SK-N-SH treated with all-trans-retinoic acid at 6 μM for 48 hours (cell line): ENCODE data around the gene ADAMTSL3.

ENCODE experiments used
- ARNTL ChIP-seq: fragments of 450-650 bp; formaldehyde crosslinking; IDR thresholded peaks from 2 replicates; pipeline ENCODE4 v1.5.0; 2020; ENCODE audit warnings: low read depth, mild to moderate bottlenecking, moderate library complexity, borderline replicate concordance
- BACH2 ChIP-seq: fragments of 250-450 bp; sonication (Bioruptor Pico); IDR thresholded peaks from 2 replicates; pipeline ENCODE4 v1.9.0; 2021; ENCODE audit warnings: mild to moderate bottlenecking, borderline replicate concordance
- ESRRG ChIP-seq: fragments of 250-450 bp; sonication (Bioruptor Pico); IDR thresholded peaks from 2 replicates; pipeline ENCODE4 v1.6.1; 2021; ENCODE audit warnings: mild to moderate bottlenecking
- ISL1 ChIP-seq: fragments of 250-450 bp; sonication (Bioruptor Pico); IDR thresholded peaks from 2 replicates; pipeline ENCODE4 v2.1.2; 2022; ENCODE audit warnings: mild to moderate bottlenecking, moderate library complexity
- OSR1 ChIP-seq: fragments of 250-450 bp; sonication (Bioruptor Pico); IDR thresholded peaks from 2 replicates; pipeline ENCODE4 v1.8.0; 2022; ENCODE audit warnings: moderate library complexity, mild to moderate bottlenecking, inconsistent platforms
- TCF4 ChIP-seq: fragments of 250-450 bp; sonication (Bioruptor Pico); IDR thresholded peaks from 2 replicates; pipeline ENCODE4 v1.8.0; 2021; ENCODE audit warnings: mild to moderate bottlenecking, moderate library complexity, borderline replicate concordance
- ZC3H10 ChIP-seq: fragments of 250-450 bp; sonication (Bioruptor Pico); IDR thresholded peaks from 2 replicates; pipeline ENCODE4 v1.5.1; 2021; ENCODE audit warnings: mild to moderate bottlenecking, moderate library complexity
- ZFP3 ChIP-seq: fragments of 250-450 bp; sonication (Bioruptor Pico); IDR thresholded peaks from 2 replicates; pipeline ENCODE4 v1.5.0; 2020; ENCODE audit warnings: mild to moderate bottlenecking, moderate library complexity
- ZFP30 ChIP-seq: fragments of 450-650 bp; formaldehyde crosslinking; IDR thresholded peaks from 2 replicates; pipeline ENCODE4 v1.5.0; 2022; ENCODE audit warnings: mild to moderate bottlenecking, moderate library complexity
- TF ChIP-seq, protein P1 (sequence below): fragments of 250-450 bp; sonication (Bioruptor Pico); IDR thresholded peaks from 2 replicates; pipeline ENCODE4 v1.5.0; 2020; ENCODE audit warnings: mild to moderate bottlenecking, moderate library complexity
- TF ChIP-seq, protein P2 (sequence below): fragments of 250-450 bp; sonication (Bioruptor Pico); IDR thresholded peaks from 2 replicates; pipeline ENCODE4 v1.5.1; 2021; ENCODE audit warnings: mild to moderate bottlenecking, moderate library complexity
- TF ChIP-seq, protein P3 (sequence below): fragments of 250-450 bp; sonication (Bioruptor Pico); IDR thresholded peaks from 2 replicates; pipeline ENCODE4 v1.8.0; 2020; ENCODE audit warnings: mild to moderate bottlenecking, moderate library complexity, borderline replicate concordance

DNA sequence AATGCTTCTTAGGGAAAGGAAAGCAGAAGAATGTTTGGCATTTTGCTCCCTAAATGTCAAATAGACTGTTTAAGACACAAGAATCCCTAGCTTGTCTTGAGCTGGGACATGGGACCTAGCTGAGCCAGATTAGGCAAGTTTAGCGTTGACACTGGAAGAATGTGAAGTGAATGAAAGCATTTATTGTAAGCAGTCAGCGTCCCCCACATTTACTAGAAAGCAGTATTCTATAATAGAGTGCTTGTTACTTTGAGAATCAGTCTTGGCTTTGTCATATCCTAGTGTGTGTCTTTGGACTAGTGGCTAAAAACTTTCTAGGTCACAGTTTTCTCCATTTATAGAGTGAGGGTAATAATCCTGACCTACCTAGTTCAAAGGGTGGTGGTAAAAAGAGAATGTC, 161.6 kb downstream of the ADAMTSL3 start:
- TF ChIP-seq ZFP30 (CRISPR knock-in tag): no peak
- no peak for TF ChIP-seq ESRRG
- TF ChIP-seq, protein P1, sequence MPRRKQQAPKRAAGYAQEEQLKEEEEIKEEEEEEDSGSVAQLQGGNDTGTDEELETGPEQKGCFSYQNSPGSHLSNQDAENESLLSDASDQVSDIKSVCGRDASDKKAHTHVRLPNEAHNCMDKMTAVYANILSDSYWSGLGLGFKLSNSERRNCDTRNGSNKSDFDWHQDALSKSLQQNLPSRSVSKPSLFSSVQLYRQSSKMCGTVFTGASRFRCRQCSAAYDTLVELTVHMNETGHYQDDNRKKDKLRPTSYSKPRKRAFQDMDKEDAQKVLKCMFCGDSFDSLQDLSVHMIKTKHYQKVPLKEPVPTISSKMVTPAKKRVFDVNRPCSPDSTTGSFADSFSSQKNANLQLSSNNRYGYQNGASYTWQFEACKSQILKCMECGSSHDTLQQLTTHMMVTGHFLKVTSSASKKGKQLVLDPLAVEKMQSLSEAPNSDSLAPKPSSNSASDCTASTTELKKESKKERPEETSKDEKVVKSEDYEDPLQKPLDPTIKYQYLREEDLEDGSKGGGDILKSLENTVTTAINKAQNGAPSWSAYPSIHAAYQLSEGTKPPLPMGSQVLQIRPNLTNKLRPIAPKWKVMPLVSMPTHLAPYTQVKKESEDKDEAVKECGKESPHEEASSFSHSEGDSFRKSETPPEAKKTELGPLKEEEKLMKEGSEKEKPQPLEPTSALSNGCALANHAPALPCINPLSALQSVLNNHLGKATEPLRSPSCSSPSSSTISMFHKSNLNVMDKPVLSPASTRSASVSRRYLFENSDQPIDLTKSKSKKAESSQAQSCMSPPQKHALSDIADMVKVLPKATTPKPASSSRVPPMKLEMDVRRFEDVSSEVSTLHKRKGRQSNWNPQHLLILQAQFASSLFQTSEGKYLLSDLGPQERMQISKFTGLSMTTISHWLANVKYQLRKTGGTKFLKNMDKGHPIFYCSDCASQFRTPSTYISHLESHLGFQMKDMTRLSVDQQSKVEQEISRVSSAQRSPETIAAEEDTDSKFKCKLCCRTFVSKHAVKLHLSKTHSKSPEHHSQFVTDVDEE: no peak
- TF ChIP-seq, protein P2, sequence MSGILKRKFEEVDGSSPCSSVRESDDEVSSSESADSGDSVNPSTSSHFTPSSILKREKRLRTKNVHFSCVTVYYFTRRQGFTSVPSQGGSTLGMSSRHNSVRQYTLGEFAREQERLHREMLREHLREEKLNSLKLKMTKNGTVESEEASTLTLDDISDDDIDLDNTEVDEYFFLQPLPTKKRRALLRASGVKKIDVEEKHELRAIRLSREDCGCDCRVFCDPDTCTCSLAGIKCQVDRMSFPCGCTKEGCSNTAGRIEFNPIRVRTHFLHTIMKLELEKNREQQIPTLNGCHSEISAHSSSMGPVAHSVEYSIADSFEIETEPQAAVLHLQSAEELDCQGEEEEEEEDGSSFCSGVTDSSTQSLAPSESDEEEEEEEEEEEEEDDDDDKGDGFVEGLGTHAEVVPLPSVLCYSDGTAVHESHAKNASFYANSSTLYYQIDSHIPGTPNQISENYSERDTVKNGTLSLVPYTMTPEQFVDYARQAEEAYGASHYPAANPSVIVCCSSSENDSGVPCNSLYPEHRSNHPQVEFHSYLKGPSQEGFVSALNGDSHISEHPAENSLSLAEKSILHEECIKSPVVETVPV (CRISPR knock-in tag): no peak
- no peak for TF ChIP-seq TCF4 (CRISPR knock-in tag)
- TF ChIP-seq OSR1 (CRISPR knock-in tag): no peak
- TF ChIP-seq ZC3H10: no peak
- TF ChIP-seq, protein P3, sequence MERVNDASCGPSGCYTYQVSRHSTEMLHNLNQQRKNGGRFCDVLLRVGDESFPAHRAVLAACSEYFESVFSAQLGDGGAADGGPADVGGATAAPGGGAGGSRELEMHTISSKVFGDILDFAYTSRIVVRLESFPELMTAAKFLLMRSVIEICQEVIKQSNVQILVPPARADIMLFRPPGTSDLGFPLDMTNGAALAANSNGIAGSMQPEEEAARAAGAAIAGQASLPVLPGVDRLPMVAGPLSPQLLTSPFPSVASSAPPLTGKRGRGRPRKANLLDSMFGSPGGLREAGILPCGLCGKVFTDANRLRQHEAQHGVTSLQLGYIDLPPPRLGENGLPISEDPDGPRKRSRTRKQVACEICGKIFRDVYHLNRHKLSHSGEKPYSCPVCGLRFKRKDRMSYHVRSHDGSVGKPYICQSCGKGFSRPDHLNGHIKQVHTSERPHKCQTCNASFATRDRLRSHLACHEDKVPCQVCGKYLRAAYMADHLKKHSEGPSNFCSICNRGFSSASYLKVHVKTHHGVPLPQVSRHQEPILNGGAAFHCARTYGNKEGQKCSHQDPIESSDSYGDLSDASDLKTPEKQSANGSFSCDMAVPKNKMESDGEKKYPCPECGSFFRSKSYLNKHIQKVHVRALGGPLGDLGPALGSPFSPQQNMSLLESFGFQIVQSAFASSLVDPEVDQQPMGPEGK (CRISPR knock-in tag): no peak
- TF ChIP-seq BACH2 (CRISPR knock-in tag): no peak
- TF ChIP-seq ARNTL (CRISPR knock-in tag): no peak
- TF ChIP-seq ISL1 (CRISPR knock-in tag): no peak
- no peak for TF ChIP-seq ZFP3 (CRISPR knock-in tag)
